Endothelial cell of coronary artery (primary cell): Measurements from ENCODE around the gene PRSS58. TPM values are rescaled to one million over a fixed set of nuclear protein-coding genes. Genes with fewer than 3 reads are reported as not detected.

ENCODE experiments used
- total RNA-seq: library from RNA; depleted of rRNA; stranded (reverse); fragments of >200 nt; gene quantifications from 2 replicates; pipeline ENCODE4 v1.2.3, GENCODE V29; 2014

PRSS58 gene
- not detected in 2 replicates for total RNA-seq

GRCh38 chr7:142257958-142258357 lies at the start of gene PRSS58:
Gene PRSS58, minus strand, starts transcription at chr7:142258058. Its CDS starts 351 bp downstream, at chr7:142257707.

Other genes starting within 250 kb of the PRSS58 start
- gene MGAM2, start 146.3 kb downstream of the PRSS58 start, total RNA-seq, result under 0.01 TPM in 1 of 2 replicates, not detected in the other